Measurements from ENCODE around the gene ITGA5.
A peak's percentile ranks its signal among the peaks of the same experiment; 100 is the strongest.

Gene ITGA5

DNA sequence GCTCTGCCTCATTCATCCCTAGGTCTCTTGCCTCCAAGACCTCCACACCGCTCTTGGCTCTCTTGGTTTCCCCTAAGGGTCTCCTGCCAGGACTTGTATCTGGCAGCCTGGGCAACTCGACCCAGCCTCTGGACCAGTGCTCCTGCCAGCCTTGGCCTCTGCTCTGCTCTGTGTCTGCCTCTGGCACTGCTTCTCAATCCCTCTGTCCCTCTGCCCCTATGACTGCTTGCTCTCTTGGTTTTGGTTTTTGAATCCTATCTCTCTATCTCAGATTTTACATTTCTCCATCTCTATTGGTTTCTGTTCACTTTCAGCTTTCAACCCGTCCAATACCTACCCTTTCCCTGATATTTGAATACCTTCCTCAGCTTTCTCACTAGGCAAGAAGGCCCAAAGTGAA is 6.3 kb downstream of the ITGA5 start:
- DNase-seq (ENCODE audit: low read depth in 1 of 2, low spot score in 1 of 2), result no peak

DNA sequence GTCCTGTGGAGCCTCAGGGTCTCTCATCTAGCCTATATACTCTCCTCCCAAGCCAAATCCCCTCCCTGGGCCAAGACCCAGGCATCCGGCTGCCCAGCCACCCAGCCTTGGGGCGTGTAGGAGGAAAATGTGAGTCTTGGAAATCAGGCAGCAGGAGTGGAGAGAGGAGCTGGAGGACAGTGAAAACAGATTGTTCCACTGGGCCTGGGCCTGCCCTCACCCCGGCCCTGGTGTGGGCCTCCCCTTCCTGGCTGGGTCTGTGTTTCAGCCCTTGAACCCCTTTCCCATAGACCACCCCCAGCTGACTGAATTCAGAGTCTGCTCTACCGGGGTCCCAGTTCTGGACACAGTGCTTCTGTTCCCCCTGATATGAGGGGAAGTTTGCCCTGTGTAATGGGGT is 6.7 kb downstream of the ITGA5 start:
- no peak for DNase-seq (ENCODE audit: low read depth in 1 of 2, low spot score in 1 of 2)

DNA sequence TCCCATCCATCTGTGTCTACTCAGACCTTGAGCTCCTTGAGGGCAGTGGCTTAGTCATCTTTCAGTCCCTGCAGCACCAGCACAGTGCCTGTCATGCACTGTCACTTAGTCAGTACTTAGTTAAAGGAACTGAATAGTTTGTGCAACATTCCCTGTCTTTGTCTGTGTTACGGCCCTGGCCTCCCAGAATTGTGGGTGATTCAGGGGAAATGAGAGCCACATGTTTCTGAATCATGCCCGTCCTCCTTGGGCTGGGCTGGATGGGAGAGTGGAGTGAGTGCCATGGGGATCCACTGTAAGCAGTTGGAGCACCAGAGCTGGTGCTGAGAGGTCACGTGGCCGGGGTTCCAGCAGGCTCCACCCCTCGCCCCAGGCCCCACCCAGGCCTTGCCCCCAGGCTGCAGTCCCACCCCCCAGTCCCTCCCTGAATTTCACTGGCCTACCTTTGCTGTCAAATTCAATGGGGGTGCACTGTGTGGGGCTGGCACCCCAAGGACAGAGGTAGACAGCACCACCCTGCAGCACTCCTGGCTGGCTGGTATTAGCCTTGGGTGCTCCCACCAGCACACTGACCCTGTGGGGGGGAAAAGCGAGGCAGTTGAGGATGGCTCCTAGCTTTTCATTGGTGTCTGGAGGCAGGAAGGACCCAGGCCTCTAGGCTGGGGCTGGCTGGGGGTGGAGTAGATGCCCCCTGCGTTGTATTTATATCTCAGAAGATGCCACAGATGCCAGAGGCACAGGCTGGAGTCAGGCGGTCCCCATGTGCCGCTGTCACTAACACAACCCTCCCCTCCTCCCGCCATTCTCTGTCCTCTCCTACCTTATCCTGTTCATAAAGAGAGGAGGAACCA is 7.5 kb downstream of the ITGA5 start:
- DNase-seq (ENCODE audit: low read depth in 1 of 2, low spot score in 1 of 2), result peak in 1 of 2 donors; percentile 25

DNA sequence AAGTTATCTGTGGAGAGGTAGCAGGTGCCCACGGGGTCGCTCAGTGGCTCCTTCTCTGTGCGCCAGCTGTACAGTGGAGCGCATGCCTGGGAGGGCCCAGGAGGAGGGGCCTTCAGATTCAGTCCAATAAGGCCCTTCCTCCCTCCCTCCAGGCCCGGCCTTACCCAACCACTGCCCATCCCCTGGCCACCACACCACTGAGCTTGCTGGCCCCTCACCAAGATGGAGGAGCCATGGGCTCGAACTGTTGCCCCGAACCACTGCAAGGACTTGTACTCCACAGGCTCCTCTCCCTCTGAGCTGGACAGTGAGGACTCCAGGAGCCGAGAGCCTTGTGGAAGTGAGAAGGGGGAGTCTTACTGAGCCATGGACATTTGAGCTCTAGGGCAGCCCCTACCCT is 9.8 kb downstream of the ITGA5 start:
- no peak for DNase-seq (ENCODE audit: low read depth in 1 of 2, low spot score in 1 of 2)

DNA sequence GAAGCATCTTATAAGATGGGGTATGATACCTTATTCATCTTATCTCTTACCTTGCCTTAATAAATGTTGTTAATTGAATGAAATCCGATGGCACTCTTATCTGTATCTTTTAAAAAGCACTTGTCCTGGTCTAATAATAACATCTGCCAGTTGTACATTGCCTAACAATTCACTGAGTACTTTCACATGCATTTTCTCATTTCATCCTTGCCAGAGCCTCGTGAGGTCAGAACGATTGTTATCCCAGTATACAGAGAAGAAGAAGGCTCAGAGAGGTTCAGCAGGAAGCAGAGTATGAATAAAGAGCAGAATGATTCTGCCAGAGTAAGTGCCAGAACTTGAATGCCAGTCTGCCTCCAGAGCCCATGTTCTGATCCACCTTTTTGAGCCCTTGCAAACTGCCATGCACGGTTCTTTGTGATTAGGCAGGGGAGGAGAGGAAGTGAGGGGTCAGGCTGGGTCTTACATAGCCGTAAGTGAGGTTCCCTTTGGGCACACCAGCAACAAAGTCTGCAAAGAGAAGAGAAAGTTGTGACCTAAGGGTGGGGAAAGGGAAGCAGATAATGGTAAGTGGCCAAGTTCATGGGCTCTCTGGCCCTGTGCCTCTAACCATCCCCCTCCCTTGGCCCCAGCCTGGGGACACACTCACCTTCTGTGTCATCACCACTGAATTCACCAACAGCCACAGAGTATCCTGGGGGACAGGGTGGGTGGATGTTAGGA is 11.7 kb downstream of the ITGA5 start:
- no peak for DNase-seq (ENCODE audit: low read depth in 1 of 2, low spot score in 1 of 2)

DNA sequence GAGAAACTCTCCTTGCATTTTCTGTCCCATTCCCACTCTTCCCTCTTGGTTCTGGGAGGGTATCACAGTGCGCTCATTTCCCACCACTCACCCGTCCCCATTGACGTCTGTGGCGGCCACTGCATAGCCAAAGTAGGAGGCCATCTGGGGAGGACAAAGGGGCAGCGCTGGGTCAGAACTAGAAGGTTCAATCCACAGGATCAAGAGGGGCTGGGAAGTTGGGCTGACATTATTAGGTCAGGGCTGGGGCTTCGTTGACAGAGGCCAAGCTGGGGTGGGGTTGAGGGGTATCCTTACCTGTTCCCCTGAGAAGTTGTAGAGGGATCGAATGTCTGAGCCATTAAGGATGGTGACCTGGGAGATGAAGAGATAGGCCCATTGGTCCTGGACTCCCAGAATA is 13.5 kb downstream of the ITGA5 start:
- DNase-seq (ENCODE audit: low read depth in 1 of 2, low spot score in 1 of 2), result no peak

DNA sequence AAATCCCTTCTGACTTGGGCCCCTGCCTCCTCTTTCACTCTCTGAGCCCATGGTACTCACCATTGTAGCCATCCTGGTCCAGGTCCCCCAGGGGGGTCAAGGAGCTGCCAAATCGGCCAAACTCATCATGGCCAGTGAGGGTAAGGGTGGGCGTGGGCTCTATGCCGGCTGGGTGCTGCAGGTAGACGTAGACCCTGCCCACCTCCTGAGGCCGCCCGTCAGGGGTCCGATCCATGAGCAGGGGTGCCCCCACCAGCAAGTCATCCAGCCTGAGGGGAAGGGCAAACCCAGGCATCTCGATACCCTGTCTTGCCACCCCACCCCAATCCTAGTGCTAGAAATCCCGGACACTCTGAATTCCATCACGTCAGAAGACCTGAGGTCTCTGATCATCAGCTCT is 14.0 kb downstream of the ITGA5 start:
- no peak for DNase-seq (ENCODE audit: low read depth in 1 of 2, low spot score in 1 of 2)

DNA sequence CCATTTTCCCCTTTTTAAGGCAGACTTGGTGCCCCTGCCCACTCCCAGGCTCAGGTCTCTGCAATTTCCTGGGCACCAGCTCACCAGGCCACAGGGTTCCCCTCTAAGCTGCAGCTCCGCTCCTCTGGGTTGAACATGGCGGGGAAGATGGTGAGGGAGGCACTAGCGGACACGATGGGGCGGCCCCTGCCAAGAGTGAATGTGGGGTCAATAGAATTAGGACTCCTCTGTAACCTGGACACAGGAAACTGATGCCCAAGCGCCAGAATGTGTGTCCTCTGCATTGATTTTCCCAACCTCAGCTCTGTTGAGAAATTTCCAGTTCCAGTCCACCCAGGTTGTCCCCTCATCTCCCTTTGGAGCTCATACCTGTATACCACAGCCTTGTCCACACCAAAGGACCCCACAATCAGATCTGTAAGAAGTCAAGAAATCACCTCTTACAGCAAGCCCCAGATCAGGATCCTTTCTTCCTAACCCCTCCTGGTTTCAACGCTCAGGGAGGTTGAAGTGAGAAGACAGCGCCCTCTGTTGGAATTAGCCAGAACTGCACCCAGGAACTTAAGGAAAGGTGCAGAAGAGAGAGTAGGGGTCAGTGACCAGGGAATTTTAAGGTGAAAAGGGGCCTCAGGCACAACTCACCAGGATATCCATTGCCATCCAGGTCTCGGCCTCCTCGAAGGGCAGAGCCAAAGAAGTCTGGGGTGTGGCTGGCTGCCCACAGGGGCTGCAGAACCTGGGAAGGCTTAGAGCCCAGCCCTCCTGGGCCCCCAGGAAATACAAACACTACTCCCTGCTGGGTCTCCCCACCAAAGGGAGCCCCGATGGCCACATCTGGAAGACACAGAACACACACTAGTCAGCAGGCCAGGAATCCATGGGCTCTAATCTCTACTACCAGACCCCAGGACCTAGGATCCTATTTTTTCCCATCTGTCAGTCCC is 14.7 kb downstream of the ITGA5 start:
- DNase-seq (ENCODE audit: low read depth in 1 of 2, low spot score in 1 of 2), result peak; percentile 42 to 53

DNA sequence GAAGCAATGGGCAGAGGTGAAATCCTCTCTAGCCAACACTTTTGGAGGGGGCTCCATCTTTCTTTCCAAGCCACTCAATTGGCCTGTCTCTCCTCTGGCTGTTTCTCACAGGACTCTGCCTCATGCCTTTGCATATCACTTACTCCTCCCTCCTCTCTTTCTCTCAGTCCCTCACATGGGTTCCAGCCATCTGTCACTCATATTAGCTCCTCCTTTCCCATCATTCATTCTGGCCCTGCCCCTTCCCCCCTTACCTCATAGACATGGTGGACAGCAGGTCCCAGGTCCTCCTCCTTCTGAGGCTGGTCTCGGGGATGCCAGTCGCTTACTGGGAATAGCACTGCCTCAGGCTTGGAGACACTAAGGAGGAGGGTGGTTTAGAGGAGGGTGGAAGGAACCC is 17.9 kb downstream of the ITGA5 start:
- DNase-seq (ENCODE audit: low read depth in 1 of 2, low spot score in 1 of 2), result no peak

DNA sequence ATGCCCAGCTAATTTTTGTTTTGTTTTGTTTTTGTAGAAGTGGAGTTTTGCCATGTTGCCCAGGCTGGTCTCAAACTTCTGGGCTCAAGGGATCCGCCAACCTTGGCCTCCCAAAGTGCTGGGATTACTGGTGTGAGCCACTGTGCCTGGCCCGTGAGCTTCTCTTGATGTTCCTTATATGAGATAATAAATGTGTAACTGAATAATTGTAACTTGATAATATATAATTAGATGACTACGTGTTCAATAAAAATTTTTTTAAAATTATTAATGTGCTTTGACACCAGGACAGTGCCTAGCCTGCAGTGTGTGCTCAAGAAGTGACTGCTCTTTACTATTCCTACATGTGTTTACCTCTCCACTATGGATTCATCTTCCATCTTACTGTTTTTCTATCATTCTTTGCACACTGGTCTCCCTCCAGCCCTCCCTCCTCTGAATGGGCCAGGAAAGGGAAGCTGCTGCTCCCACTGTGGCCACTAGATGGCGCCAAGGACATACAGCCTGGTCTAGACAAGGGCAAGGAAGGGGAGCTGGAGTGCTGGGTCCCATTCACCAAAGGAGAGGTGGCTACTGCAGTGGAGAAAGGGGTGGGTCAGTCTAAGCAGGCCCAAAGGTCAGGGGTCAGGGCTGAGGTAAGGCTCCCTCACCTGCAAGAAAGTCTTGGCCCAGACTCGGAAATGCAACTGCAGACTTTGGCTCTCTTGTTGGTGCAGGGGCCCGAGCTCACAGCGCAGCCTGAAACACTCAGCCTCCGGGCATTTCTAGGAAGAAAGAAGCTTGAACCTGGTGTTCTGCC is 19.9 kb downstream of the ITGA5 start:
- peak; percentile 77 to 85 for DNase-seq (ENCODE audit: low read depth in 1 of 2, low spot score in 1 of 2)

DNA sequence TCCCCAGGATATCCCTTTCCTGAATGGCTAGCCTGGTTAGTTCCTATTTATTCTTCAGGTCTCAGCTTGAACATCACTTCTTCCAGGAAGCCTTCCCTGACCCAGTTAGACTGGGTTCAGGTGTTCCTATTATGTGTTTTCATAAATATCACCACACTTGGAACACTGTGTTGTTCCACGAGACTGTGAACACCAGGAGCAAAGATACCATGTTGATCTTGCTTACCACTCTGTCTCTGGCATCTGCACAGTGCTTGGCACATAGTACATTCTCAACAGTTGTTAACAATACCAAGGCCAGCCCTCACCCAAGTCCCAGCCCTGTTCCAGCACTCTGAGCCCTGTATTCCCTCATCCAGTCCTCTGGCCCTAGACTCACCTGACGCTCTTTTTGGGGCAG is 20.8 kb downstream of the ITGA5 start:
- no peak for DNase-seq (ENCODE audit: low read depth in 1 of 2, low spot score in 1 of 2)

DNA sequence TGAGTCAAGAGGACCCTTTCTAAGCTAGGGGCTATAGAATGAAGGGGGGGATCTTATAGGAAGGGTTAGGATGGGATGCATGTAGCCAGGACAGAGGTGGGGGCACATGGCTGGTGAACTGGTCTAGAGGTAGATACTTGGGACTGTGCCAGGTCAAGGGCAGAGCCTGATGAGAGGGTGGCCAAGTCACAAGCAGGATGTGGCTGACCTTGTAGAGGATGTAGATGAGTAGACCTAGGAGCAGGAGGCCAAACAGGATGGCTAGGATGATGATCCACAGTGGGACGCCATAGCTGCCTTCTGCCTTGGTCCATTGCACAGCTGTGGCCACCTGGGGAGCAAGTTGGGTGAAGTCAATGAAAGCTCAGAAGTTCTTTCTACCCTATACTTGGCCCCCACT is 21.9 kb downstream of the ITGA5 start:
- DNase-seq (ENCODE audit: low read depth in 1 of 2, low spot score in 1 of 2), result no peak

DNA sequence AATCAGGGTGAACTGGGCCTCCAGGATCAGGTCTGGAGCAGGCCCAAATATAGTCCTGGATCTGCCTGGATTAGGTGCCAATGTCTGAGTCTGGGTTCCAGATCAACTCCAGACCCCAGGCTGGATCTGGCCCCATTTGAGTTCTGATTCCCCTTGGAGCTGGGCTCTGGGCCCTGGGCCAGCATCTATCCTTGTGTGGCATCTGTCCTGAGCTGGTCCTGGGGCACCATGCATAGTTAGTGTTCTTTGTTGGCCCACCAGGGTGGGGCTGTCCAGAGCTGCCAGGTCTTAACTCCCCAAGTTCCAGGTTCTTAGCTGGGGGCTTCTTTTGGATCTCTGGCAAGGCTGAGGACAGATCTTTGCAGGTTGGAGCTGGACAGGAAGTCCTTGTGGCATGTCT is 23.5 kb downstream of the ITGA5 start:
- no peak for DNase-seq (ENCODE audit: low read depth in 1 of 2, low spot score in 1 of 2)

DNA sequence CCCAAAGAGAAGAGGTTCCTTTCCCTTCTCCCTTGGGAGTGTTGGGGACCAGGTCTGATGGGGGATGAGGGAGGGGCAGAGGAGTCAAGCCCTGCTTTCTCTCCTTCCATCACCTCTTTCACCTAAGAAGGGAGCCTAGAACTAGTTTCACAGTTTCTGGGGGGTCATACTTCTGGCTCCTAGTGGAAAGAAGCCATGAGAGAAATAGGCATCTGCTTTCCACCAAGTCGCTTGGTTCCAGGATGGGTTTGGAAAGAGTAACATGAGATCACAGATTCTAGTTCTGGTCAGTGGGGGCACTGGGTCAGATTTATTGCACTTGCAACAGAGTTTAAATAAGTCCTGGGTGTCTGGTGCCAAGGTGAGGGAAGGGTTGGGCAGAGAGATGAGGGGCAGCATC is 24.1 kb downstream of the ITGA5 start:
- no peak for DNase-seq (ENCODE audit: low read depth in 1 of 2, low spot score in 1 of 2)

DNA sequence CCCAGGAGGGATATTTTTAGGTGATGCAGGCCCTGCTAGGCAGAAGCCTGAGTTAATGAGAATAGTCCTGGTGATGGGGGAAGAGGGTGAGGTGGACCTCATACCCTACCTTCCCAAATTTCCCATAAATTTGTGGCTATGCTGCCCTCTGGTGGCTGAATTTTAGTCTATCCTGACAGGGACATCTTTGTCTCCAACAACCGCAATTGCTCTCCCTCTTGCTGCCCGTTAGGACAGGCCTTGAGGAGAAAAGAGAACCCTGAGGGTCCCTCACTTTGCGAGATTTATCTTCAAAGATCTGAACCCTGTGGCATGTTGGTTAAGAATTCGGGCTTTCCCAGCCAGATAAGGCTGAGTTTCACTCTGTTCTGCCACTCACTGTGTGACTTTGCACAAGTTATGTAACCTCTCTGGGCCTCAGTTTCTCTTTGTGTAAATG is 24.8 kb downstream of the ITGA5 start:
- DNase-seq (ENCODE audit: low read depth in 1 of 2, low spot score in 1 of 2), result no peak

DNA sequence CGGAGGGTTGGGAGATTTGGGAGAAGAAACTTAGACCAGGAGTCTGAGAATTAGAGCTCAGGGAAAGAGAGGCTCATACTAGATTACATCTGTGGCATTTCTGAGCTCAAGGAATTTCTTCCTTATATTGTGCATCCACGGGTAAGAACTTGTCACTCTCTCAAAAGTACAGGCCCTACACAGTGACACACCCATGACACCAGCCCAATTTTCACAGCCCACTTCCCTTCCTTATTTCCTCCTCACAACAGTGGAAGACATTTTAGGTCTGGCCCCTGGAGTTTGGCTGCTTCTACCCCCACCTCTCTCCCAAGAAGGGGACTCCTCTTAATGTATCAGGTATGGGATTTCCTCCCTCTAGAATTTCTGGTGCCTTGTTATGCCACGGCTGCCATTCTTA is 25.3 kb downstream of the ITGA5 start:
- DNase-seq (ENCODE audit: low read depth in 1 of 2, low spot score in 1 of 2), result no peak

DNA sequence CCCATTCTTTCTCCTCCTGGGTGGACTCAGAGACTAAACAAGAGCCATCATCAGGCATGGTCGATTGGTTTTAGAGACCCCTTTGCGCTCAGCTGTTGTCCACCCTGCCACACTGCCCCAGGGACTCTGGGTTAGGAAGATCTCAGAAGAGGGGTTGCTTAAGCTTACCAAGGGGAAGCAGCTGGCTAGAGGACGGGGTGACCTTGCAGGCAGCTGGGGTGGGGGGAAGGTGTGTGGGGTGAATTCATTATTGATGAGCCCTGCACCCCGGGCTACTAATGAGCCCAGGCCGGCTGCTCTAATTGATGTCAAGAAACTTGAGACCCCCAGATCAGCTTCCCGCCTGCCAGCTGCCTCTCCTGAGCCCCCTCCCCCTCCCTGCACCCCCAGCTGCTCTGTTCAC is 25.9 kb downstream of the ITGA5 start:
- no peak for DNase-seq (ENCODE audit: low read depth in 1 of 2, low spot score in 1 of 2)

DNA sequence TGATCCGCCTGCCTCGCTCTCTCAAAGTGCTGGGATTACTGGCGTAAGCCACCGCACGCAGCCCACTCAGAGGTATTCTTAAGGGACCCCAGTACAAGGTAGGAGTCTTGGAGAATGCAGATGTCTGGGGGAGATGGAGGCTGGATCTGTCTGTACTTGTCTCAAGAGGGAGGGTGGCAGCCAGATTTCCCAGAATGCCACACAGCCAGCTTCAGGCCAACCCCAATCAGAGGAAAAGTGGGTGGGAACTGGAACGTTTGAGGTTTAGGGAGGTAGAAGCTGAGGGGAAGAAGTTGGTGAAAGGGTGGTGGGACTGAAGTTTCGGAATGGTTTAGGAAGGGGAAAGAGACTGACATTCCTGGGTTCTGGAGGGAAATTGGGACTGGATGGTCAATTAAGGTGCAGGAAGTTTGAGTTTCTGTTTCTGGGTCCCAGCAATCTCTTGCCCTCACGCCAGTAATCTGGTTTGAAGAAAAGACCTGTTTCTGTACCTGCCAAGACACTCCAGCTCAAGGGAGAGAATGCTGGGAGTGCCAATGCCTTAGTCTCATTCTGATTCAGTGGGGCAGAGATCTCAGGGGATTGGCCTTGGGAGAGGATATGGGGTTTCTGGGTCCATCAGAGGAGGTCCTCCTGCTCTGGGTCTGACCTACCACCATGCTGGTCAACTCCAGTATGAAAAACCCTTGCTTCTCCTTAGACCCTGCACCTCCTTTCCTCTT is 26.4 kb downstream of the ITGA5 start:
- DNase-seq (ENCODE audit: low read depth in 1 of 2, low spot score in 1 of 2), result no peak

DNA sequence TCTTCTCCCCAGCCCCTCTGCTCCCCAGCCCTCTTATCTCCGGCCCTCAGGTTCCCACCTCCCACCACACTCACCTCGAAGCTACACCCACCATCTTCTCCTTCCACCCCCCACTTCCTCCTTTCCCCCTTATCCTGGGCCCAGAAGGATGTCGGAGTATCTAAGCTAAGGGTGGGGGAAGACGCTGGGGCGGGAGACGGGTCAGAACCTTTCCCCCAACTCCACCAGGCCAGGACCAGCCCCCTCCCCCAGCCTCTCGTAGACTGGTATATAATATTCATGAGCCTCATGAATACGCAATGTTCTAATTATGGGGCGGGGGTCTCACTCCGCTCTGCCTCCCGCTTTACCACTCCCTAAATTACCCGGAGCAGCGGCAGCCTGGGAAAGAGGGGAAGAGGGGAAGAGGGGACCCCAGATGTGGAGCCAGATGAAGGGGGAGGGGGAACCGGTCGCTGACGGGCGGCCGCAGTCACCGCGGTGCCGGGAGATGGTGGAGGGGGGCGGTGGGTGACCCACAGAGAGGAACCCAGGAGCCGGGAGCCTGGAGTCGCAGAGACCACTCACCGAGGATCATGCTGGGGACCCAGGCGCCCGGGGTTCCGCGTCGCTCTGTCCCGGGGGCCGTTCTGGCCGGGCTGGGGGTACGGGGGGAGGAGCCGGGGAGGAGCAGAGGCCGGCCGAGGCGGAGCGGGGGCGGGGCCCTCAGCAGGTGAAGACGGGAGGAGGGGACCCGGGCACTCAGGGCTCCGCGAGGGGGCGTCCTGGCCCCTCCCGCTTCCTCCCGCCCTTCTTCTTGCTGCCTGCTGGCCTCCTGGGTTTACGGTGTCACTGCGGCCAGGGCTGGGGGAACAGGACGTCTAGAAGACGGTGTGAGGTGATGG is 28.2 kb downstream of the ITGA5 start:
- peak; percentile 29 to 59 for DNase-seq (ENCODE audit: low read depth in 1 of 2, low spot score in 1 of 2)

All from activated T-helper 1 cell treated with anti-CD3 and anti-CD28 coated beads, Interleukin-2, amount 50 U/mL, for 16 hours (primary cell).